ENCODE measurements around the gene TYW3. TPM values are rescaled to one million over a fixed set of nuclear protein-coding genes. Genes with fewer than 3 reads are reported as not detected.

The TYW3 gene
- total RNA-seq, 1 experiment from 2014 or later = 16.2 TPM

- intact Hi-C loops (cut with micrococcal nuclease; ENCODE audit: unreplicated experiment) = loop anchor here (5.0 to 10.0 kb wide), 2 partner anchors 182 to 685 kb away; no protein-coding TSS in a partner anchor
- H3K4me1 ChIP-seq = no peaks in the 10 kb centered on the region
- TF ChIP-seq CTCF (IDR thresholded peaks at IDR 0.05; ENCODE audit: insufficient read depth in 1 of 2, low read depth in 1 of 2, low read length in 1 of 2, severe bottlenecking in 1 of 2, unreplicated experiment in 1 of 2) = no peak
- Mint-ChIP-seq H3K27ac (ENCODE audit: unreplicated experiment) (no peak overlapping the region), H3K4me1 (ENCODE audit: low read depth, unreplicated experiment) (peaks cover 6% of the 10 kb centered on the region), H3K9me3 (ENCODE audit: unreplicated experiment) (no peaks in the 10 kb centered on the region), H3K27me3 (ENCODE audit: insufficient read depth, unreplicated experiment) (peaks cover 4% of the 10 kb centered on the region), H3K4me3 (ENCODE audit: unreplicated experiment) (no peak overlapping the region), H3K36me3 (ENCODE audit: insufficient read depth, unreplicated experiment) (no peaks in the 10 kb centered on the region)
- no peaks in the 10 kb centered on the region for H3K27me3 ChIP-seq (replicated peaks; ENCODE audit: control insufficient read depth, insufficient read depth, low read length)
- CTCF ChIA-PET = no interaction called here
- no TSS peak for BruUV-seq (replicated peaks)
- H3K9me3 ChIP-seq = no peaks in the 10 kb centered on the region
- no peak for DNase-seq
- H3K36me3 ChIP-seq (ENCODE audit: control insufficient read depth, insufficient read depth, low read length) = no peaks in the 10 kb centered on the region
- POLR2A ChIA-PET = no interaction called here
- no peak overlapping the region for H3K4me3 ChIP-seq (ENCODE audit: low read depth, low read length)
Measured at GRCh38 chr1:74686928-74687327, 46.0 kb upstream of the TYW3 start.

- intact Hi-C loops (cut with micrococcal nuclease; ENCODE audit: unreplicated experiment) = loop anchor here (2.0 to 10.0 kb wide), 4 partner anchors 185 to 849 kb away; no protein-coding TSS in a partner anchor
- Histone ChIP-seq H3K4me3 (ENCODE audit: low read depth, low read length) (no peak overlapping the region; the same call in 1 of the 2 replicates), H3K4me1 (no peaks in the 10 kb centered on the region), H3K9me3 (no peaks in the 10 kb centered on the region), H3K36me3 (ENCODE audit: control insufficient read depth, insufficient read depth, low read length) (no peaks in the 10 kb centered on the region), H3K27me3 (replicated peaks; ENCODE audit: control insufficient read depth, insufficient read depth, low read length) (no peaks in the 10 kb centered on the region)
- no TSS peak for BruUV-seq (replicated peaks)
- peak; percentile 35 to 51 for DNase-seq
- POLR2A ChIA-PET = no interaction called here
- H3K9me3 Mint-ChIP-seq (ENCODE audit: unreplicated experiment) = no peaks in the 10 kb centered on the region
- CTCF ChIA-PET = interaction anchor here (1.1 to 1.4 kb wide), 3 partner anchors 42 to 186 kb away, joined by 3 to 7 read pairs (median 3); partner anchors contain the start of genes CRYZ and TYW3
- peak overlapping the region; percentile 29 for H3K4me3 Mint-ChIP-seq (ENCODE audit: unreplicated experiment)
- peaks cover 6% of the 10 kb centered on the region for H3K4me1 Mint-ChIP-seq (ENCODE audit: low read depth, unreplicated experiment)
- peak; percentile 39 to 61 for TF ChIP-seq CTCF (IDR thresholded peaks at IDR 0.05; ENCODE audit: insufficient read depth in 1 of 2, low read depth in 1 of 2, low read length in 1 of 2, severe bottlenecking in 1 of 2, unreplicated experiment in 1 of 2)
- H3K36me3 Mint-ChIP-seq (ENCODE audit: insufficient read depth, unreplicated experiment) = no peaks in the 10 kb centered on the region
- H3K27me3 Mint-ChIP-seq (ENCODE audit: insufficient read depth, unreplicated experiment) = peaks cover 2% of the 10 kb centered on the region
- H3K27ac Mint-ChIP-seq (ENCODE audit: unreplicated experiment) = no peak overlapping the region
Measured at GRCh38 chr1:74689621-74690363, 43.2 kb upstream of the TYW3 start.

GRCh38 chr1:74690364-74690696 lies 42.6 kb upstream of the TYW3 start:
- ChIA-PET CTCF (interaction anchor here (1.3 to 1.4 kb wide), 2 partner anchors 43 to 186 kb away, joined by 3 to 7 read pairs; partner anchors contain the start of genes CRYZ and TYW3), POLR2A (no interaction called here)
- Histone ChIP-seq H3K9me3 (no peaks in the 10 kb centered on the region), H3K27me3 (replicated peaks; ENCODE audit: control insufficient read depth, insufficient read depth, low read length) (no peaks in the 10 kb centered on the region), H3K36me3 (ENCODE audit: control insufficient read depth, insufficient read depth, low read length) (no peaks in the 10 kb centered on the region), H3K4me3 (ENCODE audit: low read depth, low read length) (no peak overlapping the region), H3K4me1 (no peaks in the 10 kb centered on the region)
- BruUV-seq (replicated peaks) = no TSS peak
- Mint-ChIP-seq H3K36me3 (ENCODE audit: insufficient read depth, unreplicated experiment) (no peaks in the 10 kb centered on the region), H3K4me3 (ENCODE audit: unreplicated experiment) (peak overlapping the region; percentile 29), H3K27ac (ENCODE audit: unreplicated experiment) (no peak overlapping the region), H3K27me3 (ENCODE audit: insufficient read depth, unreplicated experiment) (no peaks in the 10 kb centered on the region), H3K4me1 (ENCODE audit: low read depth, unreplicated experiment) (peaks cover 6% of the 10 kb centered on the region), H3K9me3 (ENCODE audit: unreplicated experiment) (no peaks in the 10 kb centered on the region)
- no peak for TF ChIP-seq CTCF (IDR thresholded peaks at IDR 0.05; ENCODE audit: insufficient read depth in 1 of 2, low read depth in 1 of 2, low read length in 1 of 2, severe bottlenecking in 1 of 2, unreplicated experiment in 1 of 2)
- intact Hi-C loops (cut with micrococcal nuclease; ENCODE audit: unreplicated experiment) = loop anchor here (5.0 kb wide), 1 partner anchor 223 kb away; no protein-coding TSS in a partner anchor
- DNase-seq = no peak
